ENCODE results near the gene IMPDH1. TPM values are rescaled to one million over a fixed set of nuclear protein-coding genes. Genes with fewer than 3 reads are reported as not detected.

The IMPDH1 gene
- total and polyA plus RNA-seq, 9 of the 15 experiments (the other 6 are each of a cell fraction or from before 2014, with no cell fraction given), result 0.80 to 118 (median 64.3) TPM

DNA sequence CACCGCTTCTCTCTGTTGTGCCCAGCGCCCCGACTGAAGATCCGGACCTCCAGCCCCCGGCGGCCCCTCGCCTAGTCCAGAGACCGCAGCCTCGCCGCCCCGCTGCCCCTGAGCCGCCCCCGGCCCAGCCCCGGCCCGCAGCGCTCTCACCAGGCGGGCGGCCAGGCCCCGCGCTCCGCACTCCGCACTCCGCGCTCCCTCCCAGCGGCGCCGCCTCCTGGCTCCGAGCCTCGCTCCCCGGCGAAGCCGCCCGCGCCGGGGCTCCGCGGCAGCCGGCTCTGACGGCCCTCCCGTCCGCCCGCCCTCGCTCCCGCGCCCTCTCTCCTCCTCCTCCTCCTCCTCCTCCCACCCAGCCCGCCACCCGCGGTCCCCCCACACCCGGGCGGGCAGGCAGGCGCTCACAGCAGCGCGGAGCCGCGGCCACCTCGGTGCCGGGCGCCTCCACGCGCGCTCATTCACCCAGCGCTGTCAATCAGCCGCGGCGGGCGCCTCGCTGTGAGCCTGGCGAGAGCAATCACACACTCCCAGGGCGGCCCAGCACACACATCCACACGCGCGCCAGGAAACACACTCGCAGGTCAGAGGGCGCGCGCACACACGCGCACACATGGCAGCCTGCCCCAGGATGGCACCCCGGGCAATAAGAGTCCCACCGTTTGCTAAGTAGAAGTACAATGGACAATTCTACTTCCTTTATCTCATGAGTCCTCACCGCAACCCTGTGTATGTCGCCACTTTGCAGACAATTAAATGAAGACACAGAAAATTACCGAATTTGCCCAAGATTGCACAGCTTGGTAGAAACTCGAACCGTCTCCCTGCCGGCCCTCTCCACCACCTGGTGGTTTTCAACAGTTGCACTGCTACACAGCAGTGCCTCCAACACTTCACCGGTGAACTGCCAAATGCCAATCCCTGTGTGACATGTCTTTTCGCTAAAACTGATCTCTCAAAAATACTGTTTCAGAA, 48.1 kb downstream of the IMPDH1 start, which contains the start of gene PRRT4 (continued):
- TF ChIP-seq ZBTB11 (CRISPR knock-in tag; IDR thresholded peaks at IDR 0.05) (no peak), NR3C1 (CRISPR knock-in tag; IDR thresholded peaks at IDR 0.05) (peak; percentile 62; the same call in 1 of the 2 replicates), MYBL2 (IDR thresholded peaks at IDR 0.05; ENCODE audit: low read depth) (no peak), MYBL2 (CRISPR knock-in tag; IDR thresholded peaks at IDR 0.05; ENCODE audit: borderline replicate concordance) (no peak), JUNB (CRISPR knock-in tag; conservative IDR thresholded peaks at IDR 0.05) (no peak), ZNF561 (CRISPR knock-in tag; conservative IDR thresholded peaks at IDR 0.05) (no peak), PCBP1 (IDR thresholded peaks at IDR 0.05; ENCODE audit: low read depth, low read length, poor library complexity, severe bottlenecking) (peak; percentile 42), SMAD1 (IDR thresholded peaks at IDR 0.05; ENCODE audit: low read depth, low read length, partially characterized antibody) (no peak), SMARCB1 (IDR thresholded peaks at IDR 0.05; ENCODE audit: insufficient read length, low read depth) (no peak), MAZ (CRISPR knock-in tag; conservative IDR thresholded peaks at IDR 0.05 in 1 of 2, IDR thresholded peaks at IDR 0.05 in 1 of 2) (no peak; a peak in 1 of 4 replicates), EGR1 (conservative IDR thresholded peaks at IDR 0.05) (no peak), CBX2 (IDR thresholded peaks at IDR 0.05; ENCODE audit: insufficient read depth, low read length, poor library complexity, severe bottlenecking) (peak; percentile 65), SRSF3 (IDR thresholded peaks at IDR 0.05; ENCODE audit: insufficient read depth, low read length) (no peak), PHF21A (IDR thresholded peaks at IDR 0.05; ENCODE audit: borderline replicate concordance, low read depth) (no peak)
- TF ChIP-seq, protein P1, sequence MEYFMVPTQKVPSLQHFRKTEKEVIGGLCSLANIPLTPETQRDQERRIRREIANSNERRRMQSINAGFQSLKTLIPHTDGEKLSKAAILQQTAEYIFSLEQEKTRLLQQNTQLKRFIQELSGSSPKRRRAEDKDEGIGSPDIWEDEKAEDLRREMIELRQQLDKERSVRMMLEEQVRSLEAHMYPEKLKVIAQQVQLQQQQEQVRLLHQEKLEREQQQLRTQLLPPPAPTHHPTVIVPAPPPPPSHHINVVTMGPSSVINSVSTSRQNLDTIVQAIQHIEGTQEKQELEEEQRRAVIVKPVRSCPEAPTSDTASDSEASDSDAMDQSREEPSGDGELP (CRISPR knock-in tag; IDR thresholded peaks at IDR 0.05; ENCODE audit: borderline replicate concordance), result no peak
- TF ChIP-seq, protein P2, sequence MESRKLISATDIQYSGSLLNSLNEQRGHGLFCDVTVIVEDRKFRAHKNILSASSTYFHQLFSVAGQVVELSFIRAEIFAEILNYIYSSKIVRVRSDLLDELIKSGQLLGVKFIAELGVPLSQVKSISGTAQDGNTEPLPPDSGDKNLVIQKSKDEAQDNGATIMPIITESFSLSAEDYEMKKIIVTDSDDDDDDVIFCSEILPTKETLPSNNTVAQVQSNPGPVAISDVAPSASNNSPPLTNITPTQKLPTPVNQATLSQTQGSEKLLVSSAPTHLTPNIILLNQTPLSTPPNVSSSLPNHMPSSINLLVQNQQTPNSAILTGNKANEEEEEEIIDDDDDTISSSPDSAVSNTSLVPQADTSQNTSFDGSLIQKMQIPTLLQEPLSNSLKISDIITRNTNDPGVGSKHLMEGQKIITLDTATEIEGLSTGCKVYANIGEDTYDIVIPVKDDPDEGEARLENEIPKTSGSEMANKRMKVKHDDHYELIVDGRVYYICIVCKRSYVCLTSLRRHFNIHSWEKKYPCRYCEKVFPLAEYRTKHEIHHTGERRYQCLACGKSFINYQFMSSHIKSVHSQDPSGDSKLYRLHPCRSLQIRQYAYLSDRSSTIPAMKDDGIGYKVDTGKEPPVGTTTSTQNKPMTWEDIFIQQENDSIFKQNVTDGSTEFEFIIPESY (CRISPR knock-in tag; IDR thresholded peaks at IDR 0.05), result peak; percentile 56; the same call in 1 of the 2 replicates
